Right lobe of liver (tissue), 6 donors: ENCODE results near the gene NCKAP5. TPM values are rescaled to one million over a fixed set of nuclear protein-coding genes. Genes with fewer than 3 reads are reported as not detected.

Experiments
- ATAC-seq, 4 donors: fragments of 200-7000 bp; cut with Tn5 transposase; one replicate each; pipeline ENCODE4 v1.9.1; 2020; ENCODE audit warnings: mild to moderate bottlenecking in 4 of 4, moderate library complexity in 4 of 4
- DNase-seq, 3 donors: peaks; one replicate each; pipeline ENCODE4 v3.0.0-alpha.2; 2020
- H3K27ac ChIP-seq, 3 donors: fragments of 200-600 bp; one replicate each; pipeline ENCODE4 v1.8.0; 2022
- H3K27me3 ChIP-seq, 2 donors: fragments of 200-600 bp; one replicate each; pipeline ENCODE4 v1.8.0; 2022
- H3K36me3 ChIP-seq, 4 donors: fragments of 200-600 bp; sonication (generic) in 1 of 4; one replicate each; pipeline versions ENCODE4 v1.5.1 to v1.8.0; 2017 to 2022; ENCODE audit warnings: control low read depth in 1 of 4
- H3K4me1 ChIP-seq, 4 donors: fragments of 200-600 bp; sonication (generic) in 1 of 4; one replicate each; pipeline versions ENCODE4 v1.5.1 to v1.8.0; 2017 to 2022; ENCODE audit warnings: control low read depth in 1 of 4
- H3K4me3 ChIP-seq, 3 donors: fragments of 200-600 bp; one replicate each; pipeline ENCODE4 v1.8.0; 2022
- H3K9me3 ChIP-seq, 4 donors: fragments of 200-600 bp; sonication (generic) in 1 of 4; one replicate each; pipeline versions ENCODE4 v1.5.1 to v1.8.0; 2017 to 2022; ENCODE audit warnings: control low read depth in 1 of 4
- CTCF ChIP-seq, 4 donors: fragments of 200-600 bp in 3 of 4; fragments of 450-650 bp in 1 of 4; IDR thresholded peaks; one replicate each; pipeline versions ENCODE4 v1.5.1 to v1.8.0; 2016 to 2022; ENCODE audit warnings: antibody characterized with exemption in 4 of 4, mild to moderate bottlenecking in 2 of 4
- POLR2A ChIP-seq: fragments of 450-650 bp; IDR thresholded peaks from one replicate; pipeline ENCODE4 v1.6.1; 2017; ENCODE audit warnings: antibody characterized with exemption, mild to moderate bottlenecking
- WGBS: methylation state at CpG from one replicate; pipeline ENCODE4 v1.1.6; 2018; ENCODE audit warnings: low coverage, low lambda C conversion rate; ENCODE audit not compliant: insufficient coverage; ENCODE audit errors: missing lambda C conversion rate; 5-methylcytosine and 5-hydroxymethylcytosine counted together
- intact Hi-C, 2 donors: fragments of 100-400 bp; cut with DNase I; formaldehyde crosslinking; loops; one replicate each; pipeline versions ENCODE4 v1.11.2 to v1.14.1; 2022
- total RNA-seq, 6 experiments: library from RNA; depleted of rRNA in 2 of 6; stranded (reverse); fragments of >200 nt in 2 of 6; fragmentation: NEBNext Ultra II Directional in 3 of 6; extraction: Animal tissue kit (Norgen Biotek cat#: 25700) in 3 of 6; gene quantifications; one replicate each; pipeline versions ENCODE4 v1.1.0 to v1.2.4, GENCODE V29; 2016 to 2023
- donor health status: DM: no; HTN: yes; CAD: no.
- donor health status: DM: no; HTN: no; CAD: no.
- donor health status: DM: no; HTN: no; CAD: no.
- donor health status: DM: no; HTN: yes; CAD: no.
- donor health status: DM: no; HTN: yes; CAD: no.

NCKAP5 gene
- total RNA-seq, 6 experiments from 2014 or later, result 3.6 to 11.7 (median 6.9) TPM

GRCh38 chr2:133489641-133490410 lies 78.4 kb downstream of the NCKAP5 start:
- intact Hi-C loops, result no loop called here
- ATAC-seq, result peak; percentile 90 to 95 (median 91)
- TF ChIP-seq CTCF (IDR thresholded peaks at IDR 0.05) (no peak), POLR2A (no peak)
- Histone ChIP-seq H3K4me3 (no peak overlapping the region), H3K36me3 (no peaks in the 10 kb centered on the region), H3K4me1 (peaks cover 0 to 37% (median 13%) of the 10 kb centered on the region in 4 donors), H3K9me3 (no peaks in the 10 kb centered on the region), H3K27me3 (no peaks in the 10 kb centered on the region), H3K27ac (peak overlapping the region; percentile 63 to 83 (median 81))
- WGBS, result 16% methylated on average over 5 of the region's 5 CpGs
- DNase-seq, result peak; percentile 68 to 84 (median 75)

DNA sequence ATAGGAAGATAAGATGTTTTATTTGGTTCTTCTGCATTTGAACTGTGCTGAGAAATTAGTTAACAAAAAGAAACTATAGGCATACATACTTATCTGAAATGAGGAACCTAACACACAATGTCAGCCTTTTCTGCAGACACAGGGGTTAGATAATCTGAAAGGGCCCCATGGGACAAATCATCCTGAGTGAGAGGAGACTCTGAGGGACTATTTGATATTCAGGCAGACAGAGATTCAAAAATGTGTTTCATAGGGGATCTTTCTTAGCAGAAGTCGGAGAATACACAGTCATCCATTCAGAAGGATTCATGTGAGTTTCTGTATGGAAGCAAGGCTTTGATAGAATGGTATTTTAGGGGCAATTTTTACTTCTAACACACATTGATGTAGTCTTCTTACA lies 79.1 kb downstream of the NCKAP5 start:
- intact Hi-C loops, result no loop called here
- WGBS, result 89% methylated on average over 1 of the region's 1 CpG
- no peak for DNase-seq
- Histone ChIP-seq H3K27me3 (no peaks in the 10 kb centered on the region), H3K9me3 (no peaks in the 10 kb centered on the region), H3K4me1 (peaks cover 0 to 33% (median 11%) of the 10 kb centered on the region in 4 donors), H3K4me3 (no peak overlapping the region), H3K27ac (peak overlapping the region; percentile 63 to 83 (median 81)), H3K36me3 (no peaks in the 10 kb centered on the region)
- peak in 1 of 4 donors; percentile 7 for ATAC-seq
- TF ChIP-seq POLR2A (no peak), CTCF (IDR thresholded peaks at IDR 0.05) (no peak)

GRCh38 chr2:133486771-133487191 lies 81.5 kb downstream of the NCKAP5 start:
- no peak for ATAC-seq
- Histone ChIP-seq H3K4me3 (no peak overlapping the region), H3K27ac (no peak overlapping the region), H3K9me3 (no peaks in the 10 kb centered on the region), H3K36me3 (no peaks in the 10 kb centered on the region), H3K4me1 (peaks cover 0 to 26% (median 11%) of the 10 kb centered on the region in 4 donors), H3K27me3 (no peaks in the 10 kb centered on the region)
- intact Hi-C loops, result no loop called here
- WGBS, result 49% methylated on average over 5 of the region's 5 CpGs
- TF ChIP-seq POLR2A, result no peak
- TF ChIP-seq CTCF (IDR thresholded peaks at IDR 0.05), result no peak
- no peak for DNase-seq

GRCh38 chr2:133485868-133486267 lies 82.4 kb downstream of the NCKAP5 start:
- TF ChIP-seq CTCF (IDR thresholded peaks at IDR 0.05) (no peak), POLR2A (no peak)
- Histone ChIP-seq H3K9me3 (no peaks in the 10 kb centered on the region), H3K27me3 (no peaks in the 10 kb centered on the region), H3K4me1 (peaks cover 0 to 26% (median 11%) of the 10 kb centered on the region in 4 donors), H3K36me3 (no peaks in the 10 kb centered on the region), H3K27ac (no peak overlapping the region), H3K4me3 (no peak overlapping the region)
- ATAC-seq, result no peak
- DNase-seq, result no peak
- intact Hi-C loops, result no loop called here
- WGBS, result 25% methylated on average over 2 of the region's 3 CpGs
